HCT116 (cell line): Measurements from ENCODE around the gene CLIC4. TPM values are rescaled to one million over a fixed set of nuclear protein-coding genes. Genes with fewer than 3 reads are reported as not detected.
"Not testable (repeated sequence)": the region's sequence is repeated elsewhere in the genome, so short reads cannot be mapped to it uniquely, and the experiment has no call there.

Experiments used
- ATAC-seq: fragments of 200-7000 bp; cut with Tn5 transposase; 2 replicates; pipeline ENCODE4 v1.9.1; 2020; ENCODE audit warnings: mild to moderate bottlenecking, moderate library complexity
- BruUV-seq: library from RNA; stranded (reverse); fragments of 400-500 nt; replicated peaks from 2 replicates; lab custom pipeline; 2021; lab: Mats Ljungman, UMichigan
- CTCF ChIA-PET: fragments of 300-600 bp; sonication (Branson Sonifier 250); formaldehyde crosslinking; loops from one replicate; lab custom pipeline; 2021; ENCODE audit warnings: antibody characterized with exemption; lab: Charles Lee
- POLR2A ChIA-PET: fragments of 300-600, 350-600 bp; sonication (Branson Sonifier 250); formaldehyde crosslinking; loops from one replicate; lab custom pipeline; 2021; ENCODE audit warnings: antibody characterized with exemption; lab: Charles Lee
- RAD21 ChIA-PET, 2 experiments: fragments of 300-600 bp; sonication (Branson Sonifier 250); formaldehyde crosslinking; loops; one replicate each; lab custom pipeline; 2023; ENCODE audit warnings: low total read pairs in 2 of 2; ENCODE audit not compliant: uncharacterized antibody in 2 of 2, unreplicated experiment in 2 of 2, low non-redundant PET in 1 of 2; lab: Charles Lee
- DNase-seq: peaks from one replicate; pipeline ENCODE4 v3.0.0-alpha.2; 2010; ENCODE audit warnings: low read depth, low spot score
- H2AFZ ChIP-seq: fragments of 200-600 bp; shearing (Covaris generic), sonication (generic); 2 replicates; pipeline ENCODE4 v1.6.1; 2017; ENCODE audit warnings: low read depth, mixed run types, mixed read lengths, antibody characterized with exemption, low read length; ENCODE audit not compliant: poor library complexity, severe bottlenecking
- H3K27ac ChIP-seq: 2 replicates; pipeline ENCODE4 v1.5.1; 2012; ENCODE audit warnings: low read depth, low read length
- H3K27me3 ChIP-seq: fragments of 200-600 bp; sonication (generic); 2 replicates; pipeline ENCODE4 v1.6.1; 2016; ENCODE audit warnings: mixed run types, low read length, mixed read lengths; ENCODE audit not compliant: insufficient read depth
- H3K36me3 ChIP-seq, 2 experiments: fragments of 200-500 bp in 1 of 2; fragments of 200-600 bp in 1 of 2; sonication (Bioruptor generic) in 1 of 2; sonication (generic) in 1 of 2; 2 replicates each; pipeline versions ENCODE4 v1.5.1 to v1.6.1; 2014 to 2016; ENCODE audit warnings: low read length in 2 of 2, inconsistent platforms in 1 of 2, mixed read lengths in 1 of 2, mixed run types in 1 of 2; ENCODE audit not compliant: insufficient read depth in 2 of 2, control insufficient read depth in 1 of 2
- H3K4me1 ChIP-seq, 2 experiments: fragments of 200-600 bp in 1 of 2; sonication (generic) in 1 of 2; 2 replicates each; pipeline versions ENCODE4 v1.5.1 to v1.6.1; 2012 to 2017; ENCODE audit warnings: low read length in 2 of 2, inconsistent platforms in 1 of 2, mild to moderate bottlenecking in 1 of 2, mixed read lengths in 1 of 2, mixed run types in 1 of 2, moderate library complexity in 1 of 2; ENCODE audit not compliant: insufficient read depth in 2 of 2, control insufficient read depth in 1 of 2
- H3K4me2 ChIP-seq: fragments of 200-600 bp; sonication (generic); 2 replicates; pipeline ENCODE4 v1.6.1; 2017; ENCODE audit warnings: mixed run types, low read length, mixed read lengths
- H3K4me3 ChIP-seq, 2 experiments: fragments of 200-600 bp in 1 of 2; sonication (generic) in 1 of 2; replicated peaks in 1 of 2; 2 replicates each; pipeline ENCODE4 v1.5.1; 2011 to 2016; ENCODE audit warnings: low read length in 2 of 2, control low read depth in 1 of 2, low read depth in 1 of 2, mild to moderate bottlenecking in 1 of 2, mixed read lengths in 1 of 2, mixed run types in 1 of 2
- H3K79me2 ChIP-seq: fragments of 200-600 bp; sonication (generic); 2 replicates; pipeline ENCODE4 v1.6.1; 2017; ENCODE audit warnings: mild to moderate bottlenecking, mixed run types, low read length, moderate library complexity, mixed read lengths; ENCODE audit not compliant: insufficient read depth
- H3K9ac ChIP-seq: fragments of 200-600 bp; sonication (generic); 2 replicates; pipeline ENCODE4 v1.6.1; 2016; ENCODE audit warnings: low read length, mixed read lengths
- H3K9me2 ChIP-seq: fragments of 200-600 bp; sonication (generic), shearing (Covaris generic); 2 replicates; pipeline ENCODE4 v1.6.1; 2017; ENCODE audit warnings: mixed run types, mild to moderate bottlenecking, moderate library complexity; ENCODE audit not compliant: insufficient read depth
- H3K9me3 ChIP-seq, 2 experiments: fragments of 200-500 bp in 1 of 2; fragments of 200-600 bp in 1 of 2; sonication (Bioruptor generic) in 1 of 2; sonication (generic) in 1 of 2; 2 replicates each; pipeline ENCODE4 v1.6.1; 2014 to 2017; ENCODE audit warnings: low read length in 2 of 2, mixed read lengths in 2 of 2, inconsistent platforms in 1 of 2, low read depth in 1 of 2, mild to moderate bottlenecking in 1 of 2, mixed run types in 1 of 2, moderate library complexity in 1 of 2; ENCODE audit not compliant: control insufficient read depth in 1 of 2, insufficient read depth in 1 of 2
- H4K20me1 ChIP-seq: fragments of 200-600 bp; sonication (generic), shearing (Covaris generic); 2 replicates; pipeline ENCODE4 v1.6.1; 2017; ENCODE audit warnings: mixed run types, mild to moderate bottlenecking, moderate library complexity; ENCODE audit not compliant: insufficient read depth
- ATF3 ChIP-seq: IDR thresholded peaks from 2 replicates; pipeline ENCODE4 v1.6.1; 2012
- CEBPB ChIP-seq: IDR thresholded peaks from 2 replicates; pipeline ENCODE4 v1.6.1; 2012; ENCODE audit warnings: low read depth
- CTCF ChIP-seq, 3 experiments: fragments of 200-600 bp in 1 of 3; sonication (generic) in 1 of 3; IDR thresholded peaks in 2 of 3; conservative IDR thresholded peaks in 1 of 3; 2 replicates each; pipeline ENCODE4 v1.5.1; 2012 to 2017; ENCODE audit warnings: low read depth in 2 of 3, low read length in 2 of 3, antibody characterized with exemption in 1 of 3, borderline replicate concordance in 1 of 3, control low read depth in 1 of 3, mild to moderate bottlenecking in 1 of 3, mixed read lengths in 1 of 3, mixed run types in 1 of 3, moderate library complexity in 1 of 3; ENCODE audit not compliant: insufficient read depth in 1 of 3
- EGR1 ChIP-seq: IDR thresholded peaks from 2 replicates; pipeline ENCODE4 v1.6.1; 2012; ENCODE audit warnings: low read depth
- ELF1 ChIP-seq: IDR thresholded peaks from 2 replicates; pipeline ENCODE4 v1.6.1; 2012; ENCODE audit warnings: low read depth, borderline replicate concordance
- EZH2phosphoT487 ChIP-seq: fragments of 200-600 bp; IDR thresholded peaks from 2 replicates; pipeline ENCODE4 v1.6.1; 2018; ENCODE audit warnings: antibody characterized with exemption, borderline replicate concordance
- JUND ChIP-seq: IDR thresholded peaks from 2 replicates; pipeline ENCODE4 v1.6.1; 2012
- MAX ChIP-seq: IDR thresholded peaks from 2 replicates; pipeline ENCODE4 v1.6.1; 2012
- POLR2A ChIP-seq: IDR thresholded peaks from 2 replicates; pipeline ENCODE4 v1.7.0; 2011; ENCODE audit warnings: borderline replicate concordance; ENCODE audit not compliant: insufficient read depth, insufficient read length; ENCODE audit errors: extremely low read depth
- POLR2AphosphoS5 ChIP-seq: IDR thresholded peaks from 2 replicates; pipeline ENCODE4 v1.6.1; 2011; ENCODE audit warnings: mild to moderate bottlenecking, low read depth, low read length, moderate library complexity
- REST ChIP-seq: IDR thresholded peaks from 2 replicates; pipeline ENCODE4 v1.6.1; 2012; ENCODE audit warnings: low read depth
- SP1 ChIP-seq: IDR thresholded peaks from 2 replicates; pipeline ENCODE4 v1.6.1; 2012; ENCODE audit warnings: low read depth
- SRF ChIP-seq: IDR thresholded peaks from 2 replicates; pipeline ENCODE4 v1.6.1; 2012; ENCODE audit warnings: low read depth
- TCF7L2 ChIP-seq: IDR thresholded peaks from 2 replicates; pipeline ENCODE4 v1.7.0; 2011; ENCODE audit warnings: borderline replicate concordance, inconsistent platforms; ENCODE audit not compliant: insufficient read depth, insufficient read length; ENCODE audit errors: extremely low read depth
- intact Hi-C: fragments of 100-400 bp; cut with micrococcal nuclease; formaldehyde crosslinking; loops from 2 replicates; pipeline ENCODE4 v1.10.0; 2022
- total RNA-seq: library from RNA; stranded (reverse); gene quantifications from one replicate; pipeline ENCODE4 v1.2.1, GENCODE V29; 2021; ENCODE audit not compliant: unreplicated experiment

CLIC4 gene
- total RNA-seq, 1 experiment from 2014 or later: 77.2 TPM

GRCh38 chr1:24822887-24823286, 77.6 kb downstream of the CLIC4 start (continued):
- no peak for TF ChIP-seq SRF
- TF ChIP-seq TCF7L2: no peak
- TF ChIP-seq SP1: no peak
- TF ChIP-seq JUND: no peak
- no peak for TF ChIP-seq CEBPB
- TF ChIP-seq MAX: no peak
- no peak for TF ChIP-seq ATF3

GRCh38 chr1:24823486-24823885, 78.2 kb downstream of the CLIC4 start:
- H3K4me2 ChIP-seq, POLR2A ChIA-PET, H3K79me2 ChIP-seq, H3K27me3 ChIP-seq, intact Hi-C loops, DNase-seq, H2AFZ ChIP-seq, ATAC-seq, H3K27ac ChIP-seq, H3K36me3 ChIP-seq, H3K9ac ChIP-seq, H3K4me1 ChIP-seq, RAD21 ChIA-PET, H3K9me3 ChIP-seq, H3K4me3 ChIP-seq, H4K20me1 ChIP-seq, H3K9me2 ChIP-seq, BruUV-seq: not testable (repeated sequence)
- CTCF ChIA-PET: interaction anchor here (1.1 to 1.8 kb wide), 2 partner anchors 9 to 11 kb away, joined by 4 read pairs; no protein-coding TSS in a partner anchor

- Histone ChIP-seq H3K27ac (no peak overlapping the region), H3K9me2 (no peaks in the 10 kb centered on the region), H3K79me2 (no peaks in the 10 kb centered on the region), H3K4me1 (peaks cover 0 to 11% of the 10 kb centered on the region in 2 experiments; a peak in 2 of 4 replicates), H3K9me3 (no peaks in the 10 kb centered on the region), H2AFZ (no peak overlapping the region), H3K4me3 (no peak overlapping the region), H3K27me3 (no peaks in the 10 kb centered on the region), H3K36me3 (no peaks in the 10 kb centered on the region), H4K20me1 (no peaks in the 10 kb centered on the region), H3K4me2 (no peak overlapping the region), H3K9ac (no peak overlapping the region)
- ATAC-seq (no peak), DNase-seq (no peak)
- intact Hi-C loops: no loop called here
- BruUV-seq: no TSS peak
- POLR2A ChIA-PET: no interaction called here
- RAD21 ChIA-PET: no interaction called here
- CTCF ChIA-PET: interaction anchor here (1.2 to 2.9 kb wide), 2 partner anchors 10 to 137 kb away, joined by 6 to 16 read pairs; no protein-coding TSS in a partner anchor
- TF ChIP-seq EZH2phosphoT487 (no peak), REST (no peak), ELF1 (no peak), CEBPB (no peak), CTCF (IDR thresholded peaks at IDR 0.05 in 2 of 3, conservative IDR thresholded peaks at IDR 0.05 in 1 of 3; ENCODE audit: borderline replicate concordance in 1 of 3, insufficient read depth in 1 of 3, low read depth in 2 of 3, low read length in 2 of 3) (no peak), POLR2AphosphoS5 (no peak), TCF7L2 (no peak), POLR2A (no peak), EGR1 (no peak)
Observed at GRCh38 chr1:24825174-24825573, 79.9 kb downstream of the CLIC4 start.
